DMS114 treated with DMSO at 0.1 percent for 48 hours (cell line): ENCODE measurements around the gene CIDEB.

ENCODE experiments used
- DNase-seq: peaks from one replicate; lab custom pipeline; 2025; ENCODE audit not compliant: unreplicated experiment; lab: John Stamatoyannopoulos, UW

Gene CIDEB

DNA sequence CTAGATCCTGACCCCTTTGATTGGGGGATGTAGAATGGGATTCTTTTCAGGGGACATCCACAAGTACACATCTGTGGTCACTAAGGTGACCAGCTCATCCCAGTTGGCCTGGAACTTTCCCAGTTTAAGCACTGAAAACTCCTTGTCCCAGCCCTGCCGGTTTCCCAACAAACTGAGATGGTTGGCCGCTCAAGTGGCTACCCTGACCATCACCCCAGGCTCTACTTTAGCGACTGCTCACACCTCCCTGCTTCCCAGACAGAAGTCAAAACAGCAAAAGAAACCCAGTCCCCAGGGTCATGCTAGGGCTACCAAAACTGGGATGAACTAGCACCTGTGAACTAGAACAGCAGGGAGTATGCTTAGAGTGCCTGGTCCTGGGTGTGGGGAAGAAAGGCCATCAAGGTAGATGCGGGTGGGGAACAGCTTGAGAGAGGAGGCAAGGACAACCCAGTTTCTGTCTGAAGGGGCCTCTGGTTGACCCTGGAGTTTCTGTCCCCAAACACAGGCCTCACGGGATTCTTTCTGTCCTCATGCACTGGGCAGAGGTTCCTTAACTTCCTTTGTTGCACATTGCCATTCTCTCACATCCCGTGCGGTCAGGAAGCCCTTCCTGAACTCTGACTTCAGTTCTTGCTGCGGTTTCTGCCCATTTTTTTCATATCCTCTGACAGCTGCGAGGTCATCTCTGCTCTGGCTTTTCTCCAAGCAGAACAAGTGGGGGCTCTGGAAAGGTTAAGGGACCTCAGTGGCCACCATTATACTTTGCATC, 5.1 kb upstream of the CIDEB start:
- DNase-seq, result no peak

DNA sequence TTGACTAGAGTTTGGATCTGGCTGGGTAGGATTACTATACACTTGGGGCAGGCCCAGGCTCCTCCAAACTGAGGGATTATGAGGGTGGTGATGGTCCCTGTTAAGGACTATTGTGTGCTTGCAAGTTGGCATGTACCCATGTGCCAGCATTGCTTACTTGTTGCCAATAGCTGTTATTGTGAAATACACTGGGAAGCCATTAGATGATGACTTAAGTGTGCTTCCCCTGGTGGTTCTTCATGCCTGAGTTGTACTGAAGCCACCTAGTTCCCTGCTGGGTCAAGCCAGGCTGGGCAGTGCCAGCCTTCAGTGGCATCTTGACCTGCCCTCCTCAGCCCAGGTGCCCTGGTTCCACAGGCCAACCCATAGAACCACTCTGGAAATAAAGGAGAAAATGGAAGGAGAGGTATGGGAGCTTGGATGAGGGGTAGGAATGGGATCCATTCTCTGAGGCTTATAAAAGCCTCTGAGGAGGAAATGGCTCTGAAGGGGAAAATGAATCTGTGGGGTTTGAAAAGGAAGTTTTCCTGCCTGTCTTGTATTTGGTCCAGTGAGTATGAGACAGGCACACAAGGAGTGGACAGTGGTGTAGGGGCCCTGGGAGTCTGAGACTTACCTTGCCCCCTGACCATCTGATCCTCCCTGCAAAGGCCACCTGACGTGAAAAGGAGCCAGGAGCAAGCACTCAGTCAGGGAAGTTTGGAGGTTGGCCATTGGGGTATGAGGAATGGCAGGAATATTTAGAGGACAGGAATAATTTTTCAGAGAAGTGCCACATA, 4.2 kb upstream of the CIDEB start:
- no peak for DNase-seq

- no peak for DNase-seq
These were observed 3.1 kb upstream of the CIDEB start, which contains the start of gene LTB4R for GRCh38 chr14:24310646-24311604. TSS of gene LTB4R (plus strand) at chr14:24311502. CDS start at chr14:24315652, 4,150 bp downstream.

DNA sequence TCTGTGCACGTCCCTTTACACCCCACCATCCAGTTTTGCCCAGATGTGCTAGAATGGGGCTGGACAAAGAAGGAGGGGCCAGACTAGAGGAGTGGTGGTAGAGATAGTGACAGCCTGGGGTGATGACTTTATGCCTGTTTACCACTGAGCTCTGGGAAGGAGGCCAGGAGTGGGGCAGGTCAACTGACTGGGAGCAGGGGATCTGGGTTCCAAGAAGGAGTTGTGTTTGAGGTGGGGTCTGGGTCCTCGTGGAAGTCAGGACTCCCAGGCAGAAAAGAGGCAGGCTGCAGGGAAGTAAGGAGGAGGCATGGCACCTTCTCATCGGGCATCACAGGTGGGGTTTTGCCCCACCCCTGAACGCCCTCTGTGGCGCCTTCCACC, 2.5 kb upstream of the CIDEB start:
- no peak for DNase-seq

GRCh38 chr14:24309538-24310264, 1.9 kb upstream of the CIDEB start, which contains the start of gene LTB4R2:
TSS of gene LTB4R2 (plus strand) at chr14:24310140. CDS start at chr14:24310665, 525 bp downstream.
- DNase-seq, result no peak

DNA sequence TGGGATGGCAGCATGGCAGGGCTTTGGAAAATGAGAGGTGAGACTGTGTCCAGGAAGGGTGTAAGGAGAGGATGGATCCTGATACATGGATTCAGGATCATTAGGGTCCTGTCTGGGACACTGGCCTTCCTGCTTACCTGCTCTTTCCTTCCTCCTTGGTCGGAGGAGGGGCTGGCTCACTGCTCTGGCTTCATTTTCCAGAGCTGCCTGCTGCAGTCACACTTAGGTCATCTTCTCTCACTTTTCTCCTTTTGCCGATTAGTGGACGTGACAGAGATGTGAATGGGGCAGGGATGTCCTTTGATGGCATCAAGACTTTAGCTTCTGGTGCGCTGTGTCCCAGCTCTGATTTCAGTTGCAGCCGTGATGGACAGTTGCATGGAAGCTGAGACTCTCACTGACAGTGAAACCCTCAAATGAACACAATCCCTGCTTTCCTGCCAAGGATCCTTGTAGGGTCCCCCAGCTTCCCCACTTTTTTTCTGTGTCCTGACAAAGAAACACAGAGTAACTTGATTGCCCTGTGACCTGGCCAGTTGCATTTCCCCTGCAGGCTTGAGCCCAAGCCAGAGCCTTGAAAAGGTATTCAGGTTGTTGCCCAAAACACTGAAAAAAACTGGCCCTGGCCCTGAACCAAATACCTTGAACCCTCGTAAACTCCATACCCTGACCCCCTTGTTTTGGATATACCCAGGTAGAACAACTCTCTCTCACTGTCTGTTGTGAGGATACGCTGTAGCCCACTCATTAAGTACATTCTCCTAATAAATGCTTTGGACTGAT, 756 bp upstream of the CIDEB start:
- no peak for DNase-seq

DNA sequence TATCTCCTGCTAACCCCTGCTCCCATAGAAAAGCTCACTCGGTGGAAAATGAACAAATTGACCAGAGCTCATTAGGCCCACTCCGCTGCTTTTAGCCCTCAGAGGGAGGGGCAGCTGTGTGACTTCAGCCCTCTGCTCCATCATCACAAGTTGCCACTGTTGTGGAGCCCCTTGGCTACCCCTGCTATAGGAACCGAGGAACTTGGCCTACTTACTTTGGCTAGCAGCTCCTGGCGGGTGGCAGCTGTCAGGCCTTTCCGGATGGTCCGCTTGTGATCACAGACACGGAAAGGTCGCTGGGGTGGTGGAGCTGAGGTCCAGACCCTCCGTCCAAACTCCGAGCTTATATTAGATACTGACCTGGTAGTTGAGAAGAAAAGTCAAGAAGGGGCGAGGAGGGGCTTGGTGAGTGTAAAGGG, 612 bp downstream of the CIDEB start:
- no peak for DNase-seq

GRCh38 chr14:24304019-24304387, 3.8 kb downstream of the CIDEB start:
- DNase-seq, result no peak

DNA sequence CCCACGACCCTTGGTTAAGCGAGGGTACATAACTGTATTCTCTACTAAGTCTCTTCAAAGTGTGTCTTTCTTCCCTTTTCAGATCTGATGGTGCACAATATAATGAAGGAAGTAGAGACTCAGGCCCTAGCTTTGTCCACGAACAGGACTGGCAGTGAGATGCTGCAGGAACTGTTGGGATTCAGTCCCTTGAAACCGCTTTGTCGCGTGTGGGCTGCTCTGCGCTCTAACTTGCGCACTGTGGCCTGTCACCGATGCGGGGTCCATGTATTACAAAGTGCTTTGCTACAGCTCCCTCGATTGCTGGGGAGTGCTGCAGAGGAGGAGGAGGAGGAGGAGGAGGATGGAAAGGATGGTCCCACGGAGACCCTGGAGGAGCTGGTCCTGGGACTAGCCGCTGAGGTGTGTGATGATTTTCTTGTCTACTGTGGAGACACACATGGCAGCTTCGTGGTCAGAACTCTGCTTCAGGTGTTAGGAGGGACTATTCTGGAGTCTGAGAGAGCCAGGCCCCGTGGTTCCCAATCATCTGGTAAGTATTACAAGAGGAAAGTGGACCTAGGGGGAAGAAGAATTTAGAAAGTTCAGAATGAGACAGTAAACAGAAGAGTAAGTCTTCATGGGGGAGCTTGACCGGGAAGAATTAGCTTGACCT, 7.3 kb downstream of the CIDEB start:
- no peak for DNase-seq

- DNase-seq, result peak; percentile 48
These were observed 8.3 kb downstream of the CIDEB start, which contains the start of the genes DHRS1 and NOP9 for GRCh38 chr14:24299255-24300191. TSS of gene DHRS1 (minus strand) at chr14:24299780. CDS start at chr14:24299106, 674 bp downstream. TSS of gene NOP9 (plus strand) at chr14:24299850. CDS start at chr14:24299955, 105 bp downstream.

- DNase-seq, result no peak
These were observed 8.9 kb downstream of the CIDEB start for GRCh38 chr14:24298892-24299254.

DNA sequence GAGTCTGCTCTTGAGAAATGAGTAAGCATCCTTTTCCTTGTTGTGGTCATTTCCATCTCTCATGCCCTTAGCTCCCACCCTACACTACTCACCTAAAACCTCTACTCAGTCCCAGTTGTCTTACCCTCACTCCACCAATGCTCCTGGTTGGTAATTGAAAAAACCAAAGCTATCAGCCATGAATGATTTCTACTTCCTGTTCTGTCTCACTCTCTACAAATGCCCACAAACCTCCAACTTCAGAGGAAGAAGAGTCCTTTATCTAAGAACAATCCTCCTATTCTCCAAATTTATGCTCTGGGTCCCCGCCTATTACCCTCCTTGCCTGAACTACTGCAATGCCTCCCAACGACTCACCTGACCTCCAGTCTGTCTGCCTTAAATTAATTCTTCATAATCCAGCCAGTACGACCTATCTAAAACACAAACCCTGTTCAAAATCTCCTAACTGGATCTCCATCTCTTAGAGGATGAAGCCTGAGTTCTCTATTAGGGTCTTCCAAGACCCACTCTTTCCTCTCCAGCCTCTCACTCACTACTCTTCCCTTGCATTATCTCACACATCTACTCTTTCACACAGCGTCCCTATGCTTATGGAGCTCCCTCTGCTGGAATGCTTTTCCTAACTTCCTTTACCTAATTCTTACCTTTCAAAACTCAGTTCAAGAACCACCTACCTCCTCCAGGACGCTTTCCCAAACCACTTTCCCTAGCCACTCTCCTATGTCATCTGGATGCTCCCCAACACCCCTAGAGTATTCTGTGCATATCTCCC, 10.4 kb downstream of the CIDEB start:
- peak; percentile 49 for DNase-seq

GRCh38 chr14:24296341-24297157, 11.2 kb downstream of the CIDEB start:
- peak; percentile 44 for DNase-seq

DNA sequence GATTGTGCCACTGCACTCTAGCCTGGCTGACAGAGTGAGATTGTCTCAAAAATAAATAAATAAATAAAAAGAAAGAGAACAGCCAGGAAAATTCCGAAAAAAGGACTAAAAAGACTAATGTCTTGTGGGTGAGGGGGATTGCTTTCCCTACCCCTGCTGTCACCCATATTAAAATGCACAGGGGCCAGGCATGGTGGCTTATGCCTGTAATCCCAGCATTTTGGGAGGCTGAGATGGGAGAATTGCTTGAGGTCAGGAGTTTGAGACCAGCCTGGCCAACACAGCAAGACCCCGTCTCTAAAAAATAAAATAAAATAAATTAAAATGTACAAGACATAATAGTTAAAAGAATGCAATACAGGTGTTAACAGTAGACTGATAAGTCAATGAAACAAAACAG, 14.3 kb downstream of the CIDEB start:
- DNase-seq, result no peak

- no peak for DNase-seq
These were observed 15.5 kb downstream of the CIDEB start for GRCh38 chr14:24292118-24292807.
